Stimulated activated CD8-positive, alpha-beta memory T cell treated with anti-CD3 and anti-CD28 coated beads, Interleukin-12 subunit alpha, Interleukin-12 subunit beta, amount 100 ng/mL, for 4 hours (primary cell): ENCODE data around the gene PSENEN.

ENCODE experiments used
- DNase-seq: peaks from one replicate; pipeline ENCODE4 v3.0.0-alpha.2; 2020; ENCODE audit warnings: low read depth

Gene PSENEN, protein sequence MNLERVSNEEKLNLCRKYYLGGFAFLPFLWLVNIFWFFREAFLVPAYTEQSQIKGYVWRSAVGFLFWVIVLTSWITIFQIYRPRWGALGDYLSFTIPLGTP

GRCh38 chr19:35745328-35746086, at the start of gene PSENEN, which contains the start of gene U2AF1L4:
PSENEN (plus strand) TSS chr19:35745651; CDS start chr19:35745931, 280 bp downstream.
U2AF1L4 (minus strand) TSS chr19:35745418; CDS start chr19:35745391, 27 bp downstream.
- DNase-seq, result peak; percentile 96

DNA sequence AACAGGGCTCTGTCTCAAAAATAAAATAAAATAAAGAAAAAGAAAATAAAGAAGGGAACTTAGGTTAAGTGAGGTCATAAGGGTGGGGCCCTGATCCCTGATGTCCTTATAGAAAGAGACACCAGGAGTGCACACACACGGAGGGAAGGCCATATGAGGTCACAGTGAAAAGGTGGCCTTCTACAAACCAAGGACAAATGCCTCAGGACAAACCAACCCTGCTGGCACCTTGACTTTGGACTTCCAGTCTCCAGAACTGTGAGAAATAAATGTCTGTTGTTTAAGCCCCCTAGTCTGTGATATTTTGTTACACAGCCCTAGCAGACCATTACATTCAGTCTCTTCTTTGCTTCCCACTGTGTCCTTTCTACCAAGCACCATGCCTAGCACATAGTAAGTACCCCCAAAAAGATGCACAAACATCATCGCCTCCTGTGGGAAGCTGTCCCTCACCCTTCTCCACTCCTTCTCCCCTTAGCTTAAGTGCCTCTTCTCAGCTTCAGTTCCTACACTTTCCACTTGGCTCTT, 49.5 kb upstream of the PSENEN start:
- no peak for DNase-seq

DNA sequence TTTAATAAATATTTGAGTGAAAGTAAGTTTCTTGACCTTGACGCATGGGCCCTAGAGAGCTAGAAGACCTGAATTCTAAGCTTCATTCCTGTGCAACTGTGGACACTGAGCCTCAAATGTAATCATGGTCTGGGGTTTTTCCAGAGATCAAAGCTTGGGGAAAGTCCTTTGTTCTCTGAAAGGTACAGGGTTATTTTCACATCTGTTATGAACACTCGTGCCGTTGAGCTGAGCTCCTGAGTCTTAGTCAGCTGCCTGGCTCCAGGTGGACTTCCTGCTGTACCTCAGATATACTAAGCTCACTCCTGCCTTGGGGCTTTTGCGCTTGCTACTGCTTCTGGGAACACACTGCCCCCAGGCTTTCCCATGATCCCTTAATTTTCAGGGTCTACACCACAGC, 48.6 kb upstream of the PSENEN start:
- no peak for DNase-seq

DNA sequence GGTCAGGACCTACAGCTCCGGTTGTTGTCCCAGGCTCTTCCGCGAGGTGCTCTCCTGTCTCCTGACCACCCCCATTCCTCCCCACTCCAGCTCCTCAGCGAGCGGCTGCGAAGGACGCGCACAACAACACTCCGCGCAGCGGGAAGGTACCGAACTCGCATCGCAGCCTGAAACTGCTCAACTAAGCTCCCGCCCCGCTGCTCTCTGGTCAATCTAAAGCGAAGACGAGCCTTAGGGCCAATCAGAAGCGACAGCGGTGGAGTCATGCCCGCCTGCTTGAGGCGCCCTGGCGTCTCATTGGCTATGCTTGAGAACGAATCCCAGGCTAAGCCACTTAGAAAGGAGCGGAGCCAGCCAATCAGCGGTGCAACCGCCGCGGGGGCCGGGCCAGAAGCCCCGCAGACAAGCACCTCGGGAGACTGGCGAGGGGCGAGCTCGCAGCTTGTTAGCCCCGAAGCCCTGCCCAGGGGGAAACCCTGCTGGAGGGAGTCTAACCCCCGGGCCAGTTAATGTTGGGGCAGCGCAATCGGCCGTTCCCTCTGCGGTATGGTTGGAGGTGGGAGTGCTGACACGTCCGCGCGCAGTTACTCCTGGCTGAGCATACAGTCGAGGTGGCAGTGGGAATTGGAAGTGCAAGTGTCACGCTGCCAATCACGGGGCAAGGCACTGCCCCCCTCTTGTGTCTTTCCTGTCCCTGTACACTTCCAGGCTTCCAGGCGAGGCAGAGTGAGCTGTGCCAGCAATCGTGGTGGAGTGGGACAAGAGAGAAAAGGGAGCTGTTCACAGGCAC, 43.0 kb upstream of the PSENEN start:
- peak; percentile 83 for DNase-seq

GRCh38 chr19:35703343-35703742, 42.1 kb upstream of the PSENEN start:
- DNase-seq, result no peak

DNA sequence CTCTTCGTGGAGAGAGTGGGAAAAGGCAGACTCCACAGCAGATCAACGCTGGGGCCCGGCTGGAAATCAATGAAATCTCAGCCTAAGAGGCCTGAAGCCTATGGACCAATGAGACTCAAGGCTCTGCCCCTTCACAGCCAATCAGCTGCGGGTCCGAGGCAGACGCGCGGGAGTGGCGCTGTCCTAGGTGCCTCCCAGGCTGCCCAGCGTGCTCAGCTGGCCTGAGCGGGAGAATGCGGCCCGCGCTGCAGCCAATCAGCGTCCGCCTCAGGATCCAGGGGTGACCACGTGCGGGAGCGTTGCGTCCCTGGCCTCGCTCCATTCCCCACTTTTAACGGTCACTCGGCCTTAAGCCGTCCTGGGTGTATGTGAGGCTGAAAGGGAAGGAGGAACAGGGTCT, 41.2 kb upstream of the PSENEN start, which contains the start of gene ZBTB32:
ZBTB32 (plus strand) TSS at position 341 of the 400 bp plus-strand sequence. CDS start 10,069 bp downstream, outside the sequence.
- DNase-seq, result no peak

GRCh38 chr19:35708391-35708790, 37.1 kb upstream of the PSENEN start:
- DNase-seq, result no peak

- peak; percentile 34 for DNase-seq
These were observed 34.4 kb upstream of the PSENEN start for GRCh38 chr19:35710784-35711723.

- peak; percentile 45 for DNase-seq
These were observed 32.6 kb upstream of the PSENEN start for GRCh38 chr19:35712567-35713505.

DNA sequence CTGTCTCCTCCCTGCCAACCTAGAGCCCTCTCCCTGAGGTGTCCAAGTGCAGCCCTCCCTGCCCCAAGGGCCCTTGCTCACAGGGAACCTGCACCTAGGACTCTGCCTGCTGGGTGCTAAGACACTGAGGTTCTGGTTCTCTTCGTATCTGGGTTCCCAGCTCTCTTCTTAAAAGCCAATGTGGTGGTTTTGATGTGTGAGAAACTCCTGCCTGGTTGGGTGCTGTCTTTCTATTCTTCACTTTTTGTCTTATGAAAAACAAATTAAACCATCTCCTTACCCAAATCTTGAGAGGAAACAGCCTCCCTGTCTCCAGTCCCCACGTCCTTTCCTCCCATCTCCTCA, 32.0 kb upstream of the PSENEN start:
- DNase-seq, result no peak

GRCh38 chr19:35713904-35714495, 31.5 kb upstream of the PSENEN start:
- DNase-seq, result no peak

- no peak for DNase-seq
These were observed 30.7 kb upstream of the PSENEN start for GRCh38 chr19:35714601-35715354.

DNA sequence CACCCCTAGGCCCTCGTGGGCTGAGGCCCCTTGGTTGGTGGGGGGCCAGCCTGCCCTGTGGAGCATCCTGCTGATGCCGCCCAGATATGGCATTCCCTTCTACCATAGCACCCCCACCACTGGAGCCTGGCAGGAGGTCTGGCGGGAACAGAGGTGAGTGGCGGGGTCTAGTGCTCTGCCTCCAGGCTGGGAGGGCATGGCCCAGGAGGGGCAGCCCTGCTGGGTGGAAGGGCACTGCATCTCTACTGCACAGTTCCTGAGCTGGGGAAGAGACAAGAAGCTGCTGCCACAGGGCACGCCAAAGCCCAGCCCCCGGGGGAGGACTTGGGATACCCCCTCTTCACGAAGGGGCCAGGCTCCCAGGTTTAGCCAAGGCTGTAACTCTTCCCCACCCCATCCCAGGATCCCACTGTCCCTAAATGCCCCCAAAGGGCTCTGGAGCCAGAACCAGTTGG, 30.1 kb upstream of the PSENEN start:
- DNase-seq, result no peak

GRCh38 chr19:35715981-35716800, 29.3 kb upstream of the PSENEN start:
- no peak for DNase-seq

GRCh38 chr19:35716801-35717664, 28.4 kb upstream of the PSENEN start:
- DNase-seq, result peak; percentile 95

- DNase-seq, result no peak
These were observed 27.6 kb upstream of the PSENEN start, which contains the start of gene KMT2B for GRCh38 chr19:35717665-35718344. KMT2B (plus strand) TSS chr19:35718003; CDS start chr19:35718019, 16 bp downstream.
